ENCODE data around the gene LRRC75A.
"Not testable (repeated sequence)": the region's sequence is repeated elsewhere in the genome, so short reads cannot be mapped to it uniquely, and the experiment has no call there.

Gene LRRC75A

DNA sequence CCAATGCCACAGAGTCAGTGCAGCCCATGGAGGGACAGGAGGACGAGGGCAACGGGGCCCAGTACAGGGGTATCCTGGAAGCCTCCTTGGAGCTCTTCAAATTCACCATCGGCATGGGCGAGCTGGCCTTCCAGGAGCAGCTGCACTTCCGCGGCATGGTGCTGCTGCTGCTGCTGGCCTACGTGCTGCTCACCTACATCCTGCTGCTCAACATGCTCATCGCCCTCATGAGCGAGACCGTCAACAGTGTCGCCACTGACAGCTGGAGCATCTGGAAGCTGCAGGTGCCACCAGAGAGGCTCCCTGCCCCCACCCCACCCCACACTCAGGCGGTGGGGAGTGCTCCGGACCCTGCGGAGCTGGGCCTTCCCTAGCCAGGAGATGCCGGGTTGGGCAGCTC is 60.0 kb downstream of the LRRC75A start:
- DNase-seq (ENCODE audit: low read depth): no peak

GRCh38 chr17:16430650-16431049 is 61.3 kb downstream of the LRRC75A start:
- DNase-seq (ENCODE audit: low read depth): no peak

DNA sequence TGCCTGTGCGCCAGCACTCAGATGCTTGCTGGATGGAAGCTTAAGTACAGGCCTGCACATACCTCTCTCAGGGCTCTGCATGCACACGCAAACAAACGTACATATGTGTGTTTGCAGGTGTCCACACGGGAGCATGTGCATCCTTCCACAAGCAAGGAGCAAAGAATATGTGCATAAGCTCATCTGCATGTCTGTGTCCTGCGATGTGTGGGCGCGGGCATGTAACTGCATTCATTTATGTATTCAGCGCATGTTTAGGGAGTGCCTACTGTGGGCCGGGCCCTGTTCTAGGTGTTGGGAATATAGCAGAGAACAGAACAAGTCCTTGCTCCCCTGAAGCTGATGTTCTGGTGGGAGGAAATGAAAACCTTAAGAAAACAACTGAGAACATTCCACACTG is 62.9 kb downstream of the LRRC75A start:
- DNase-seq (ENCODE audit: low read depth): no peak

- no peak for DNase-seq (ENCODE audit: low read depth)
Observed at GRCh38 chr17:16428098-16428882, 63.7 kb downstream of the LRRC75A start.

DNA sequence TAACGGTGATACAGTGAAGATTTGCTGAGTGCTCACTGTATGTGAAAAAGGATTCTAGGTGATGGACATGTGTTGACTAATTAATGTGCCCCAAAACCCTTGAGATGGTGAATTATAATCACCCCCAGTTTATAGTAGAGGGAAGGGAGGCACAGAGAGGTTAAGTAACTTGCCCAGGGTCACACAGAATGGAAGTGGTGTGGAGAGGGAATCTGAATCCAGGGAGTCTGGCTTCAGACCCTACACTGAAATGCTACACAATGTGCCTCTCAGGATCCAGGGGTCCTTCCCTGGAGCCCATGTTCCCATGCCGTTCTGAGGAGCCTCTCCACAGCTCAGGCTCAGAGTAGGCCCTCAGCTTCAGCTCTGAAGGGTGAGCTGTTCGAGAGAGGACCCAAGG is 65.0 kb downstream of the LRRC75A start:
- no peak for DNase-seq (ENCODE audit: low read depth)

- no peak for DNase-seq (ENCODE audit: low read depth)
Observed at GRCh38 chr17:16425698-16426659, 66.0 kb downstream of the LRRC75A start.

DNA sequence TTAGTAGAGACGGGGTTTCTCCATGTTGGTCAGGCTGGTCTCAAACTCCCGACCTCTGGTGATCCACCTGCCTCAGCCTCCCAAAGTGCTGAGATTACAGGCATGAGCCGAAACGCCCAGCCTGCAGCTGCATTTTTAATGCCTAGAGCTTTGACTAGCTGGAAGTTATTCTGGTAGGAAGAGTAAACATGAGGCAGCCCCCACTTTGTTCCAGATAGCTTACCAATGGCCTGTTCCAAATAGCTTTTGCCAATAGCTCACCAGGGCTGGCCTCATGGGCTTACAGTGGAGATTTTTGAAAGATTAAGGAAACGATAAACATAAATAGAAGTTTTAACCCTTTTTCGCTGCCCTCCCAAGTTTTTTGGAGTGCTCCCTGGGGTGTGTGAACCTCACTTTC is 66.8 kb downstream of the LRRC75A start:
- DNase-seq (ENCODE audit: low read depth): no peak

GRCh38 chr17:16423226-16423872 is 68.6 kb downstream of the LRRC75A start:
- no peak for DNase-seq (ENCODE audit: low read depth)

DNA sequence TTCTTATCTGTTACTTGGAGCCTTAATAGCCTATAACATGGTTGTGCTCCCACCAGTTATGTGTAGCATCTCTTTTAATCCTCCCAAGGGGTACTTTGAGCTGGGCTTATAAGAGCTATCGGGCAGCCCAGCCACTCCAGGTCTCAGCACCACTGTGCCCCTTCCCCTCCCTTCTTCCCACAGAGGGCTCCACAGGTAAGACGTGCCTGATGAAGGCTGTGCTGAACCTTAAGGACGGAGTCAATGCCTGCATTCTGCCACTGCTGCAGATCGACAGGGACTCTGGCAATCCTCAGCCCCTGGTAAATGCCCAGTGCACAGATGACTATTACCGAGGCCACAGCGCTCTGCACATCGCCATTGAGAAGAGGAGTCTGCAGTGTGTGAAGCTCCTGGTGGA is 69.6 kb downstream of the LRRC75A start:
- DNase-seq (ENCODE audit: low read depth): no peak

GRCh38 chr17:16419929-16420271 is 72.1 kb downstream of the LRRC75A start:
- no peak for DNase-seq (ENCODE audit: low read depth)

DNA sequence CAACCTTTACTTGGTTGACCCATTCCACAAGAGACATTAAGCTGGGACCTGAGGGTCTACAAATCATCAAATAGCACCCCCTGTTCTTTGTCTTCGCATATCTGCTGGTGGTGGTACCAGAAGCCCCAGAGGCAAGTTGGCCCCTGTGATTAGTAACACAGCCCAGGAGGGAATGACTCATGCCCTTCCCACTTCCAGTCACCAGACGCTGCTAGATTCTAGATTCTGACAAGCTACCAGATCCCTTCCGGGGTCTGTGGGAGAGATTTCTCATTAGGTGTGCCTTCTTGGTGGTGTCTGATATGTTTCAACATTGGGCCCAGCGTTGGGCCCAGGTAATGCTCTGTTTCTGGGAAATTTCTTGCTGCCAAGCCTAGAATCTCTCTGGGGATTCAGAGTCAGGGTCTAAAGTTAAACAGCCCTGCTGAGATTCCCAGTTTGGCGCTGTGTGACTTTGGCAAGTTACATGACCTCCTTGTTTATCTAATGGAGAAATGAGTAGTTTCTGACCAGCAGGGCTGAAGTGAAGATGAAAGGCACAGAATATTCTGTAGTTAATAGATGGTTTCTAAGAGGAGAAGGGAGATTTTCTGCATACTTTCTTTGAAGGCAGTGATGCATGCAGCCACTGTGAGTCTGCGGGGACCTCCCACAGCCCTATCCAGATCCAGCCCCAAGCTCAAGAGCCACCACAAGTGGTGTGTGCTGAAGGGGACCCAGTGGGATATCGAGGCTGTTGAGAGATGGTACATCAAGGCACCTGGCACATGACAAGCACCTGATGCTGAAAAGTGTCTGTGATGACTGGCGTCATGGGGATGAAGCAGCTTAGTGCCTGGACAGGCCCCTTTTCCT is 72.7 kb downstream of the LRRC75A start:
- peak; percentile 53 for DNase-seq (ENCODE audit: low read depth)

- no peak for DNase-seq (ENCODE audit: low read depth)
Observed at GRCh38 chr17:16418685-16419068, 73.3 kb downstream of the LRRC75A start.

- no peak for DNase-seq (ENCODE audit: low read depth)
Observed at GRCh38 chr17:16417896-16418684, 73.9 kb downstream of the LRRC75A start.

DNA sequence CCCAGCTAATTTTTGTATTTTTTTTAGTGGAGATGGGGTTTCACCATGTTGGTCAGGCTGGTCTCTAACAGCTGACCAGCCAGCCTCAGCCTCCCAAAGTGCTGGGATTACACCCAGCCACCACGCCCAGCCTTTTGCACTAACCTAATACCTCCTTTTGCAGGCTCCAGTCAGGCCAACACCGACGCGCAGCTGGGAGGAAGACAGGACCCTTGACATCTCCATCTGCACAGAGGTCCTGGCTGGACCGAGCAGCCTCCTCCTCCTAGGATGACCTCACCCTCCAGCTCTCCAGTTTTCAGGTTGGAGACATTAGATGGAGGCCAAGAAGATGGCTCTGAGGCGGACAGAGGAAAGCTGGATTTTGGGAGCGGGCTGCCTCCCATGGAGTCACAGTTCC is 74.6 kb downstream of the LRRC75A start:
- no peak for DNase-seq (ENCODE audit: low read depth)

- DNase-seq (ENCODE audit: low read depth): no peak
Observed at GRCh38 chr17:16415031-16415924, 76.7 kb downstream of the LRRC75A start, which contains the start of gene TRPV2. Gene TRPV2, plus strand, starts transcription at chr17:16415571. Its CDS starts 2,098 bp downstream, at chr17:16417669.

- no peak for DNase-seq (ENCODE audit: low read depth)
Observed at GRCh38 chr17:16407911-16408588, 83.9 kb downstream of the LRRC75A start.

DNA sequence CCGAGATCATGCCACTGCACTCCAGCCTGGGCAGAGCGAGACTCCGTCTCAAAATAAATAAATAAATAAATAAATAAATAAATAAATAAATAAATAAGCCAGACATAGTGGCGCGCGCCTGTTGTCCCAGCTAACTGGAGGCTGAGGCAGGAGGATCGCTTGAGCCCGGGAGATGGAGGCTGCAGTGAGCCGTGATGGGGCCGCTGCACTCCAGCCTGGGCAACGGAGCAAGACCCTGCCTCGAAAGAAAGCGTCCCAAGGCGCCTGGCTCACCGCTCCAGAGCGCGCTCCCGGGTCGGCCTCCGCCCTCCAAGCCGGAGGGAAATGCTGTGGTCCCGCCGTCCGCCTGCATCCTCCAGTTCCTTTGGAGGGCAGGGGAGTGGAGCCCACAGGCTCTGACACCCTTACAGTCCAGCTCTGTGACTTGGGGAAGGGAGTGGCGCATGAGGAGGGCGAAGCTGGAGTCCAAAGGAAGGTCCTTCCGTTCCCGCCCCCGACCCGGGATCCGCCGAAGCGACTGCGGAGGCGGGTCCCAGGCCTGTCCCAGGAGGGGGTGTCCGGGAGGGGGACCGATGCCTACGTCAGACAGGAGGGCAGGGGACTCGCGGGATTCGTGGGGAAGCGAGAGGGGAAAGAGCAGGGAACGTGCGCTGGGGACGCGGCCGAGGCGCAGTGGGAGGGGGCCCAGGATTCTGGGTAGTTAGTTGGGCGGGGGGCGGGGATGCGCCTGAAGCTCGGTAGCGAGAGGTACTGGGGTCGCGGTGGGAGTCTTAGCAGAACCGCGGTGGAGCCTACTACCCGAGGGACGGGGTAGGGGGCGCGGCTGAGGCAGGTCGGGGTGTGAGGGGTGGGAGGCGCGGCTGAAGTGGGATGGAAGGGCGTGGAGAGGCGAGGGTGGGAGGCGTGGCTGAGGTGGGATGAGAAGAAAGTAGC is 85.0 kb downstream of the LRRC75A start:
- no peak for DNase-seq (ENCODE audit: low read depth)

- not testable (repeated sequence) for DNase-seq (ENCODE audit: low read depth)
Observed at GRCh38 chr17:16403847-16404246, 88.1 kb downstream of the LRRC75A start.

Measured in fibroblast of the conjunctiva (primary cell).